Neutrophil (primary cell): ENCODE data around the gene WFDC8.

Source experiments
- H3K27ac ChIP-seq: fragments of 200-600 bp; sonication (generic); 2 replicates; pipeline ENCODE4 v1.5.1; 2016; ENCODE audit warnings: mild to moderate bottlenecking, moderate library complexity
- H3K27me3 ChIP-seq: fragments of 200-600 bp; sonication (generic); 2 replicates; pipeline ENCODE4 v1.6.0; 2016; ENCODE audit warnings: mild to moderate bottlenecking
- H3K36me3 ChIP-seq: fragments of 200-600 bp; sonication (generic); 2 replicates; pipeline ENCODE4 v1.5.1; 2017
- H3K4me1 ChIP-seq, 2 experiments: fragments of 200-600 bp in 1 of 2; sonication (generic) in 1 of 2; 1 replicate in 1 of 2; 2 replicates in 1 of 2; pipeline versions ENCODE4 v1.5.1 to v1.6.1; 2013 to 2016; ENCODE audit warnings: low read depth in 1 of 2, low read length in 1 of 2, mild to moderate bottlenecking in 1 of 2, moderate library complexity in 1 of 2; ENCODE audit not compliant: control insufficient read depth in 1 of 2, insufficient read depth in 1 of 2
- H3K4me3 ChIP-seq, 2 experiments: fragments of 200-600 bp in 1 of 2; sonication (generic) in 1 of 2; 1 replicate in 1 of 2; 2 replicates in 1 of 2; pipeline ENCODE4 v1.5.1; 2013 to 2016; ENCODE audit warnings: low read depth in 1 of 2, low read length in 1 of 2, mild to moderate bottlenecking in 1 of 2, moderate library complexity in 1 of 2
- H3K9me3 ChIP-seq: fragments of 200-600 bp; sonication (generic); 2 replicates; pipeline ENCODE4 v1.5.1; 2016
- TF ChIP-seq, protein P1 (sequence below): fragments of 200-600 bp; sonication (generic); IDR thresholded peaks from 2 replicates; pipeline ENCODE4 v1.5.1; 2016; ENCODE audit warnings: antibody characterized with exemption

Gene WFDC8

DNA sequence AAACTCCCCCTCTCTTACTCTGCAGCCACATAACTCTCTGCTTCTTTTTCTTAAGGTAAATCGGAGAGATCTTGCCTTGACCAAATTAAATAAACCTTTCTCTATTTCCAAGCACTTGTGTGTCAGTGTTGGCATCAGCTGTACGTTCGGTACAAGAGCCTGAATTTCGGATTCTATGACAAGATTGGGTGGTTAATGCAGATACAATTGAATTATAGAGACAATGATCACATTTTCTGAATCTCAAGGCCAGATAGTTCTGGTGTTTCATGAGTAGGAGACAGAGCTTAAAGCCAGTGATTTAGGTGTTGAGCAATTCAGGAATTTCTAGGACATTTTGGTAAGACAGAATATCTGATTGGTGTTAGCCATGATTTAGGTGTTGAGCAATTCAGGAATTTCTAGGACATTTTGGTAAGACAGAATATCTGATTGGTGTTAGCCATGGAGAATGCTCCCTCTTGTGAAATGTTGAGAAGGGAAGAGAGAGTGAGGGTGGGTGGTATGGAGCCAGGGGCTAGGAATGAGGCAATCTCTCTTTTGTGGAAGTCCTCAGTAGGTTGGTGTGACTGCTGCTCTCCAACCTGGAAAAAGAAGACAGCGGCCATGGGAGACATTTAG is 68.7 kb downstream of the WFDC8 start:
- Histone ChIP-seq H3K9me3 (no peaks in the 10 kb centered on the region), H3K36me3 (no peaks in the 10 kb centered on the region), H3K4me1 (no peaks in the 10 kb centered on the region), H3K4me3 (no peak overlapping the region), H3K27me3 (peaks cover 76% of the 10 kb centered on the region), H3K27ac (no peak overlapping the region)
- TF ChIP-seq, protein P1, sequence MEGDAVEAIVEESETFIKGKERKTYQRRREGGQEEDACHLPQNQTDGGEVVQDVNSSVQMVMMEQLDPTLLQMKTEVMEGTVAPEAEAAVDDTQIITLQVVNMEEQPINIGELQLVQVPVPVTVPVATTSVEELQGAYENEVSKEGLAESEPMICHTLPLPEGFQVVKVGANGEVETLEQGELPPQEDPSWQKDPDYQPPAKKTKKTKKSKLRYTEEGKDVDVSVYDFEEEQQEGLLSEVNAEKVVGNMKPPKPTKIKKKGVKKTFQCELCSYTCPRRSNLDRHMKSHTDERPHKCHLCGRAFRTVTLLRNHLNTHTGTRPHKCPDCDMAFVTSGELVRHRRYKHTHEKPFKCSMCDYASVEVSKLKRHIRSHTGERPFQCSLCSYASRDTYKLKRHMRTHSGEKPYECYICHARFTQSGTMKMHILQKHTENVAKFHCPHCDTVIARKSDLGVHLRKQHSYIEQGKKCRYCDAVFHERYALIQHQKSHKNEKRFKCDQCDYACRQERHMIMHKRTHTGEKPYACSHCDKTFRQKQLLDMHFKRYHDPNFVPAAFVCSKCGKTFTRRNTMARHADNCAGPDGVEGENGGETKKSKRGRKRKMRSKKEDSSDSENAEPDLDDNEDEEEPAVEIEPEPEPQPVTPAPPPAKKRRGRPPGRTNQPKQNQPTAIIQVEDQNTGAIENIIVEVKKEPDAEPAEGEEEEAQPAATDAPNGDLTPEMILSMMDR: no peak

DNA sequence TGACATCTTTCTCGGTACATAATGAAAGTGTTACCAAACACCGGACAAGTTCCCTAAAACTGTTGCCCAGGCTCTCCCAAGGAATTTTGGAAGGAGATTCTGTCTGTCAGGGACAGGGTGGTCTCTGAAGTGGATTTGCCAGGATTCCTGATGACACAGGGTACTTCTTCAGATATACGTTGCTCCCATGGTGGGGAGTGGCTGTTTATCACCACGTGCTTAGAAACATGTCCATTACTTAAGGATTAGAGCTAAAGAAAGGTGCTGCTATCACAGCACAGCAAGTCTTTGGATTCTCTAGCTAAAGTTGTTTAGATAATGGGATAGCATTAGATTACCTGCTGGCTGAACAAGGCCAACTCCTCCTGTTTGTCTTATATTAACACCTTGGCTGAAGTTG is 70.0 kb downstream of the WFDC8 start:
- H3K4me3 ChIP-seq: no peak overlapping the region
- H3K4me1 ChIP-seq: no peaks in the 10 kb centered on the region
- H3K36me3 ChIP-seq: no peaks in the 10 kb centered on the region
- H3K27ac ChIP-seq: no peak overlapping the region
- peaks cover 68% of the 10 kb centered on the region for H3K27me3 ChIP-seq
- no peaks in the 10 kb centered on the region for H3K9me3 ChIP-seq
- TF ChIP-seq, protein P1: no peak

DNA sequence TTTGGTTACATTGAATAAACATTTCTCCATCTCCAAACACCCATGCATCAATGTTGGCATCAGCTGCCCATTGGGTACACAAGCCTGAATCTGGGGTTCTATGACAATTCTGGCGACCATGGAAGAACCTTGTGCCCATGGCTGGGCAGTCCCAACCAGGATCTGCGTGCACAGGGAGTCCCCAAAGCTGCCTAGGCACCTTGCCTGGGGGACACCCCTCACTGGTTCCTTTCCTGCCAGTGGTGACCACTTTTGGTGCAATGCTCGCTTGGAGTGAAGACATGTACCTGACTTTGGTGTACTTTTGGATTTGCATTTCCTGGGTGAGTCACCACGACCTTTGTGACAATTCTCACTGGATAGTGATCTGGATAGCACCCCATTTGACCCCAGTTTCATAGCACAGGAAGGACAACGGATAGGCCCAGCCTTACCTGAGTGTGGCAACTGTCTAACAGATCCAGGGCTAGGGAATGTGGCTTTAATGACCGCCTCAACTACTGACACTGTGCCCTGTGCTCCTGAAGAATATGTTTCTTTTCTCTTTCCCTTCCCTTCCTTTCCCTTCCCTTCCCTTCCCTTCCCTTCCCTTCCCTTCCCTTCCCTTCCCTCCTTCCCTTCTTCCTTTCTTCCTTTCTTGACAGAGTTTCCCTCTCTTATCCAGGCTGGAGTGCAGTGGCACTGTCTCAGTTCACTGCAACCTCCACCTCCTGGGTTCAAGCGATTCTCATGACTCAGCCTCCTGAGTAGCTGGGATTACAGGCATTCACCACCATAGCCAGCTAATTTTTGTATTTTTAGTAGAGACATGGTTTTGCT is 70.8 kb downstream of the WFDC8 start:
- H3K9me3 ChIP-seq: no peaks in the 10 kb centered on the region
- no peak overlapping the region for H3K27ac ChIP-seq
- no peaks in the 10 kb centered on the region for H3K4me1 ChIP-seq
- TF ChIP-seq, protein P1: no peak
- peaks cover 68% of the 10 kb centered on the region for H3K27me3 ChIP-seq
- no peak overlapping the region for H3K4me3 ChIP-seq
- H3K36me3 ChIP-seq: no peaks in the 10 kb centered on the region

DNA sequence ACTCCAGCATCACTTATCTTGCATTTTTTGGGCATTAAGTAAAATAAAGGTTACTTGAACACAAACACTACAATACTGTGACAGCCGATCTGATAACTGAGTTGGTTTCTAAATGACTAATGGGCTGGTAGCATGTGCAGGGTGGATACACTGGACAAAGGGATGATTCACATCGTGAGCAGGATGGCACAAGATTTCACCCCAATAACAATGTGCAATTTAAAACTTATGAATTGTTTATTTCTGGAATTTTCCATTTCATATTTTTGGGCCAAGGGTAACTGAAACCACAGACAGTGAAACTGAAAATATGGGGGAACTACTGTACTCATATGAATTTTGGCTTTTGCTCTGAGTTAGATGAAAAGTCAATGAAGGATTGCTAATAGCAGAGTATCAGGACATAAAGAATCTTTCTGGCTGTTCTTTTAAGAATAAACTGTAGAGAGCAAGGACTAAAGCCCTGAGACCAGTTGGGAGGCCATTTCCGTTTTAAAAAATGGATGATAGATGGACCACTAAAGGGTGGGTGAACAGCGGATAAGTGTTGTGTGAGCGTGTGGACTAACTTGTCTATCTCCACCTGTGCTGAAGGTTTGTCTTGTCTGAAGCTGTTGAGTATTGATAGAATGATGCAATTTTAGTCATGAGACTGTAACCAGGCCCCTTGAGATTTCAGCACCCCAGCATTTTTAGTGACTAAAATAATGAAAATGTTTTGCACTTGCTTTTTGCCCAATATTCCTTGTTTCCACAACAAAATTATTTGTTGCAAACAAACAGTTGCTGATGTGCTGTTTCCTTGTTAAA is 71.9 kb downstream of the WFDC8 start:
- H3K27ac ChIP-seq: no peak overlapping the region
- H3K9me3 ChIP-seq: no peaks in the 10 kb centered on the region
- TF ChIP-seq, protein P1: no peak

DNA sequence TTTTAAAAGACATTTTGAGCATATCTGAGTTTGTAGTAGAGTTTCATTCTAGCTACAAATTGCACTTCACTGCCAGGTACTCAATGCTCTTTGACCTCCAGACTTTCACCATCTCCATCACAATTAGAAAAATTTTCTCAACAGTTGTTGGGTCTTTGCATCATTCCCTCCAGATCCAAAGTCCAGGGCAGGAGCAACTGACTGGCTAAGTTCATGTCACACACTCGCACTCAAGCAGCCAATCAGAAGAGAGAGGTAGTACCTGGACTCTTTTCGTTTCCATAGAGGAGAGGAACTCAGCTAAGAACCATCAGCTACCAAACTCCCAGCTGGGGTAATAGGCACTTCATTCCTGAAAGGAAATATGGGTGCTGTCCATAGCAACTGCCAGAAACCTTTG is 72.7 kb downstream of the WFDC8 start:
- H3K27ac ChIP-seq: no peak overlapping the region
- H3K36me3 ChIP-seq: no peaks in the 10 kb centered on the region
- TF ChIP-seq, protein P1: no peak
- H3K27me3 ChIP-seq: peaks cover 74% of the 10 kb centered on the region
- H3K4me1 ChIP-seq: no peaks in the 10 kb centered on the region
- H3K9me3 ChIP-seq: no peaks in the 10 kb centered on the region
- H3K4me3 ChIP-seq: no peak overlapping the region

More for the DNA sequence above, 71.9 kb downstream of the WFDC8 start:
- Histone ChIP-seq H3K4me3 (no peak overlapping the region), H3K4me1 (no peaks in the 10 kb centered on the region), H3K27me3 (peaks cover 68% of the 10 kb centered on the region), H3K36me3 (no peaks in the 10 kb centered on the region)
